ENCODE measurements around the gene YBEY.

DNA sequence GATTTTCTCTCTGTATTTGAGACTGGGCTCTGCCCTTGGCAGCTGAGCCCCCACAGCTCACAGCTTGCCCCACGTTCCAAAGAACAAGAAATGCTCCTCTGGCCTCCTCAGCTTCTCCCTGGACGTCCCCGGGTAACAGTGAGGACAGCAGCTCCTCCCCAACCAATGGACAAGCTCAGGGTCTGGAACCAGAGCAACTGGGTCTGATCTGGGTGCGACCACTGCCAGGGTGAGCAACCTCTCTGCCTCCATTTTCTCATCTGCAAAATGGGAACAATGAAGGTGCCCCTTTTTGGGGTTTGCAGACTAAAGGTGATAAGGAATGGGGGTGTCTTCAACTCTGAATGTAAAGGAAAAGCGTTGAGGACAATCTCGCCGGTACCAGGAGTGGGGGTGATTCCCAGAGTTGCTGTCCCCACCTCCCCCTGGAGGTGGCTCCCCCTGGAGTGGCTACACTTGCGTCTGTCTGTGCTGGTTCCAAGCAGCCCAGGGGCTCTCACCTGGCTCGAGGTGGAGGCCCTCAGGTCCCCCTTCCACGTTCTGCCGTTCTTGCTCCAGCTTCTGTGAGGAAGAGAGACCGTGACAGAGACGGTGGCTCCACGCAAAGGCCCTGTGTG is 30.7 kb downstream of the YBEY start:
- TF ChIP-seq, protein P1, sequence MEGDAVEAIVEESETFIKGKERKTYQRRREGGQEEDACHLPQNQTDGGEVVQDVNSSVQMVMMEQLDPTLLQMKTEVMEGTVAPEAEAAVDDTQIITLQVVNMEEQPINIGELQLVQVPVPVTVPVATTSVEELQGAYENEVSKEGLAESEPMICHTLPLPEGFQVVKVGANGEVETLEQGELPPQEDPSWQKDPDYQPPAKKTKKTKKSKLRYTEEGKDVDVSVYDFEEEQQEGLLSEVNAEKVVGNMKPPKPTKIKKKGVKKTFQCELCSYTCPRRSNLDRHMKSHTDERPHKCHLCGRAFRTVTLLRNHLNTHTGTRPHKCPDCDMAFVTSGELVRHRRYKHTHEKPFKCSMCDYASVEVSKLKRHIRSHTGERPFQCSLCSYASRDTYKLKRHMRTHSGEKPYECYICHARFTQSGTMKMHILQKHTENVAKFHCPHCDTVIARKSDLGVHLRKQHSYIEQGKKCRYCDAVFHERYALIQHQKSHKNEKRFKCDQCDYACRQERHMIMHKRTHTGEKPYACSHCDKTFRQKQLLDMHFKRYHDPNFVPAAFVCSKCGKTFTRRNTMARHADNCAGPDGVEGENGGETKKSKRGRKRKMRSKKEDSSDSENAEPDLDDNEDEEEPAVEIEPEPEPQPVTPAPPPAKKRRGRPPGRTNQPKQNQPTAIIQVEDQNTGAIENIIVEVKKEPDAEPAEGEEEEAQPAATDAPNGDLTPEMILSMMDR (conservative IDR thresholded peaks at IDR 0.05; ENCODE audit: low read length) = no peak
- no peak for TF ChIP-seq EZH2phosphoT487 (IDR thresholded peaks at IDR 0.05; ENCODE audit: borderline replicate concordance)
